ENCODE results near the gene EFNA5. TPM values are rescaled to one million over a fixed set of nuclear protein-coding genes. Genes with fewer than 3 reads are reported as not detected.

EFNA5 gene
- total and polyA plus RNA-seq, 2 experiments from 2014 or later = 8.5 to 18.8 TPM

DNA sequence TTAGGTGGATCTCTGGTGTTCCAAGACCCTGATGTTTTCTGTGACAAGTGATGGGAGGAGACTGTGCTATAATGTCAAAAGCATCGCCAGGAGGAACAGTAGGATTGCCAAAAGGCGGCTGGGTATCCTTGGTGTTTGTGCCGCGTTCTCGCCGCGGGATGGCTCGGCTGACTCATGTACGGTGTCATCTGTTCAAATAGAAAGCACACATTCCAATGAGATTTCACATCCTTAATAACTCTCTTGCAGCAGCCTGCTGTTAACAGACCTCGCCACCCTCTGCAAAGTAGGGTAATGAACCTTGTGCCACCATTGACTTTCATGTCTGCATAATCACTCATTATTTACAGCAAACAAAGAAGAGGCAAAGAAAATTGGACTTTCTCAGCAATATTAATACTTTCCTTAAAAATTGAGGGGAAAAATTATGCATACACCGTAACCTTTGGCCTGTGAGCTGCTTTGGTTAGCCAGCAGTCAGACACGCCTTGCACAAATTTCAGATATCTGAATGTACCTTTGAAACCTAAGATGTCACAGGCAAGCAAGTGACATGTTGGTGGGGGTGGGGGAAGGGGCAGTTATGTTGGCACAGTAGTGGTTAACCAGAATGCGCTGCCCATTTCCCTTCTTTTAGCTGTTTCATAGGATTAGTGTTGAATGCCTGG is 289.4 kb downstream of the EFNA5 start:
- Histone ChIP-seq H3K4me2 (no peak overlapping the region), H3K4me1 (ENCODE audit: insufficient read depth) (no peaks in the 10 kb centered on the region), H3K79me2 (no peaks in the 10 kb centered on the region), H3K27ac (no peak overlapping the region), H3K36me3 (replicated peaks; ENCODE audit: insufficient read depth, low read depth) (no peaks in the 10 kb centered on the region), H3K4me3 (no peak overlapping the region), H2AFZ (no peak overlapping the region), H4K20me1 (ENCODE audit: insufficient read depth, poor library complexity, severe bottlenecking) (no peaks in the 10 kb centered on the region), H3K9me3 (ENCODE audit: low read depth) (no peaks in the 10 kb centered on the region), H3K27me3 (no peaks in the 10 kb centered on the region), H3K9me2 (replicated peaks; ENCODE audit: insufficient read depth) (no peaks in the 10 kb centered on the region)
- 79% methylated on average over 13 of the region's 13 CpGs for WGBS (ENCODE audit: low lambda C conversion rate, missing lambda C conversion rate)
- DNase-seq (ENCODE audit: low spot score) = peak; percentile 23
- TF ChIP-seq EZH2 (IDR thresholded peaks at IDR 0.05; ENCODE audit: borderline replicate concordance) (no peak), EZH2phosphoT487 (IDR thresholded peaks at IDR 0.05; ENCODE audit: low read depth, severe bottlenecking, unreplicated experiment) (no peak)
- TF ChIP-seq, protein P1, sequence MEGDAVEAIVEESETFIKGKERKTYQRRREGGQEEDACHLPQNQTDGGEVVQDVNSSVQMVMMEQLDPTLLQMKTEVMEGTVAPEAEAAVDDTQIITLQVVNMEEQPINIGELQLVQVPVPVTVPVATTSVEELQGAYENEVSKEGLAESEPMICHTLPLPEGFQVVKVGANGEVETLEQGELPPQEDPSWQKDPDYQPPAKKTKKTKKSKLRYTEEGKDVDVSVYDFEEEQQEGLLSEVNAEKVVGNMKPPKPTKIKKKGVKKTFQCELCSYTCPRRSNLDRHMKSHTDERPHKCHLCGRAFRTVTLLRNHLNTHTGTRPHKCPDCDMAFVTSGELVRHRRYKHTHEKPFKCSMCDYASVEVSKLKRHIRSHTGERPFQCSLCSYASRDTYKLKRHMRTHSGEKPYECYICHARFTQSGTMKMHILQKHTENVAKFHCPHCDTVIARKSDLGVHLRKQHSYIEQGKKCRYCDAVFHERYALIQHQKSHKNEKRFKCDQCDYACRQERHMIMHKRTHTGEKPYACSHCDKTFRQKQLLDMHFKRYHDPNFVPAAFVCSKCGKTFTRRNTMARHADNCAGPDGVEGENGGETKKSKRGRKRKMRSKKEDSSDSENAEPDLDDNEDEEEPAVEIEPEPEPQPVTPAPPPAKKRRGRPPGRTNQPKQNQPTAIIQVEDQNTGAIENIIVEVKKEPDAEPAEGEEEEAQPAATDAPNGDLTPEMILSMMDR (IDR thresholded peaks at IDR 0.05; ENCODE audit: poor library complexity) = no peak

DNA sequence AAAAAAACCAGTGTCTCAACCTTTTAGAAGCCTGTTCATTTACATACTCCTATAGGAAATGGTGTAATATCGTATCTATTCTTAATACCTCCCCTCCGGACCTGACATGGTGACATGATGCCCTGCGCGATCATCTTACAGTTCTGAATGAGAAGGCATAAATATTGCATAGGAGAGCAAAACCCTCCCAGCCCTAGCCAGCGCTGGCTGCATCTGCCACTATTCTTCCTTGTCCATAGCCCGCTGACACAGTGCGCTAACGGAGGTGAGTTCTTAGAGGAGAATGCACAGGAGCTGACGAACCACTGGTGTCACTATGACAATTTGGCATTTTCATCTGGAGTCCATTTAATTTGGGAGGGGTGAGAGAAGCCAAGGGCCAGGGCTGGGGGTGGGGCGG is 290.1 kb downstream of the EFNA5 start:
- H4K20me1 ChIP-seq (ENCODE audit: insufficient read depth, poor library complexity, severe bottlenecking) = no peaks in the 10 kb centered on the region
- no peak overlapping the region for H3K4me2 ChIP-seq
- no peak for DNase-seq (ENCODE audit: low spot score)
- H3K9me3 ChIP-seq (ENCODE audit: low read depth) = no peaks in the 10 kb centered on the region
- no peaks in the 10 kb centered on the region for H3K4me1 ChIP-seq (ENCODE audit: insufficient read depth)
- 98% methylated on average over 10 of the region's 10 CpGs for WGBS (ENCODE audit: low lambda C conversion rate, missing lambda C conversion rate)
- no peak overlapping the region for H3K4me3 ChIP-seq
- H3K9me2 ChIP-seq (replicated peaks; ENCODE audit: insufficient read depth) = no peaks in the 10 kb centered on the region
- no peaks in the 10 kb centered on the region for H3K79me2 ChIP-seq
- no peaks in the 10 kb centered on the region for H3K36me3 ChIP-seq (replicated peaks; ENCODE audit: insufficient read depth, low read depth)
- H3K27me3 ChIP-seq = no peaks in the 10 kb centered on the region
- TF ChIP-seq EZH2phosphoT487 (IDR thresholded peaks at IDR 0.05; ENCODE audit: low read depth, severe bottlenecking, unreplicated experiment) = no peak
- TF ChIP-seq, protein P1 (IDR thresholded peaks at IDR 0.05; ENCODE audit: poor library complexity) = no peak
- no peak overlapping the region for H2AFZ ChIP-seq
- H3K27ac ChIP-seq = no peak overlapping the region

- no peak overlapping the region for H3K4me2 ChIP-seq
- H3K27me3 ChIP-seq = no peaks in the 10 kb centered on the region
- WGBS (ENCODE audit: low lambda C conversion rate, missing lambda C conversion rate) = 64% methylated on average over 2 of the region's 2 CpGs
- no peak overlapping the region for H2AFZ ChIP-seq
- H3K4me1 ChIP-seq (ENCODE audit: insufficient read depth) = no peaks in the 10 kb centered on the region
- no peak overlapping the region for H3K4me3 ChIP-seq
- H3K79me2 ChIP-seq = no peaks in the 10 kb centered on the region
- no peaks in the 10 kb centered on the region for H3K9me2 ChIP-seq (replicated peaks; ENCODE audit: insufficient read depth)
- no peak for DNase-seq (ENCODE audit: low spot score)
- no peak overlapping the region for H3K27ac ChIP-seq
- no peak for TF ChIP-seq EZH2 (IDR thresholded peaks at IDR 0.05; ENCODE audit: borderline replicate concordance)
- no peak for TF ChIP-seq EZH2phosphoT487 (IDR thresholded peaks at IDR 0.05; ENCODE audit: low read depth, severe bottlenecking, unreplicated experiment)
- TF ChIP-seq, protein P1 (IDR thresholded peaks at IDR 0.05; ENCODE audit: poor library complexity) = no peak
- no peaks in the 10 kb centered on the region for H3K9me3 ChIP-seq (ENCODE audit: low read depth)
- no peaks in the 10 kb centered on the region for H3K36me3 ChIP-seq (replicated peaks; ENCODE audit: insufficient read depth, low read depth)
- no peaks in the 10 kb centered on the region for H4K20me1 ChIP-seq (ENCODE audit: insufficient read depth, poor library complexity, severe bottlenecking)
Measured at GRCh38 chr5:107378218-107378899, 292.4 kb downstream of the EFNA5 start.
